Stimulated activated naive CD4-positive, alpha-beta T cell (primary cell): Measurements from ENCODE around the gene ZNF300.
A peak's percentile ranks its signal among the peaks of the same experiment; 100 is the strongest.
"Not testable (repeated sequence)": the region's sequence is repeated elsewhere in the genome, so short reads cannot be mapped to it uniquely, and the experiment has no call there.

Experiments
- DNase-seq, 6 experiments: peaks; one replicate each; lab custom pipeline; 2025; lab: John Stamatoyannopoulos, UW

The ZNF300 gene

GRCh38 chr5:150904479-150905311 lies at the start of gene ZNF300:
TSS of gene ZNF300 (minus strand) at chr5:150904980. CDS start at chr5:150903155, 1,825 bp downstream.
- peak in 5 of 6 experiments; percentile 2 to 59 (median 44) for DNase-seq

- DNase-seq = no peak
Observed at GRCh38 chr5:150948539-150948938, 43.8 kb upstream of the ZNF300 start.

- DNase-seq = no peak
Observed at GRCh38 chr5:150946351-150946905, 41.6 kb upstream of the ZNF300 start.

- DNase-seq = no peak
Observed at GRCh38 chr5:150945947-150946346, 41.2 kb upstream of the ZNF300 start.

GRCh38 chr5:150945486-150945885 lies 40.7 kb upstream of the ZNF300 start:
- DNase-seq = no peak

GRCh38 chr5:150931368-150931965 lies 26.7 kb upstream of the ZNF300 start:
- no peak for DNase-seq

GRCh38 chr5:150918613-150919012 lies 13.8 kb upstream of the ZNF300 start:
- no peak for DNase-seq

GRCh38 chr5:150912312-150912814 lies 7.6 kb upstream of the ZNF300 start:
- DNase-seq = no peak

GRCh38 chr5:150905312-150905683 lies 518 bp upstream of the ZNF300 start:
- DNase-seq = no peak

- no peak for DNase-seq
Observed at GRCh38 chr5:150901446-150901845, 3.3 kb downstream of the ZNF300 start.

- no peak for DNase-seq
Observed at GRCh38 chr5:150895431-150896428, 9.1 kb downstream of the ZNF300 start.

GRCh38 chr5:150879358-150879757 lies 25.4 kb downstream of the ZNF300 start:
- DNase-seq = no peak

- no peak for DNase-seq
Observed at GRCh38 chr5:150862070-150862469, 42.7 kb downstream of the ZNF300 start.

- DNase-seq = no peak
Observed at GRCh38 chr5:150860246-150860821, 44.4 kb downstream of the ZNF300 start.

- not testable (repeated sequence) for DNase-seq
Observed at GRCh38 chr5:150856700-150857099, 48.1 kb downstream of the ZNF300 start.

- no peak for DNase-seq
Observed at GRCh38 chr5:150853561-150853960, 51.2 kb downstream of the ZNF300 start.

- DNase-seq = no peak
Observed at GRCh38 chr5:150851039-150851438, 53.7 kb downstream of the ZNF300 start.

- no peak for DNase-seq
Observed at GRCh38 chr5:150848271-150848670, 56.5 kb downstream of the ZNF300 start.

GRCh38 chr5:150847334-150847695 lies 57.5 kb downstream of the ZNF300 start:
- DNase-seq = no peak

GRCh38 chr5:150846654-150847333 lies 58.0 kb downstream of the ZNF300 start:
- DNase-seq = peak; percentile 38 to 81 (median 58)

GRCh38 chr5:150846308-150846653 lies 58.5 kb downstream of the ZNF300 start, which contains the start of gene IRGM:
TSS of gene IRGM (plus strand) at chr5:150846521. CDS start at chr5:150848124, 1,603 bp downstream.
- DNase-seq = peak; percentile 10 to 67 (median 38)
